ENCODE results near the gene PPP1R15B. TPM values are rescaled to one million over a fixed set of nuclear protein-coding genes. Genes with fewer than 3 reads are reported as not detected.
"Not testable (repeated sequence)": the region's sequence is repeated elsewhere in the genome, so short reads cannot be mapped to it uniquely, and the experiment has no call there.

PPP1R15B gene
- total RNA-seq, 2 experiments from 2014 or later: 76.0 to 76.1 TPM

DNA sequence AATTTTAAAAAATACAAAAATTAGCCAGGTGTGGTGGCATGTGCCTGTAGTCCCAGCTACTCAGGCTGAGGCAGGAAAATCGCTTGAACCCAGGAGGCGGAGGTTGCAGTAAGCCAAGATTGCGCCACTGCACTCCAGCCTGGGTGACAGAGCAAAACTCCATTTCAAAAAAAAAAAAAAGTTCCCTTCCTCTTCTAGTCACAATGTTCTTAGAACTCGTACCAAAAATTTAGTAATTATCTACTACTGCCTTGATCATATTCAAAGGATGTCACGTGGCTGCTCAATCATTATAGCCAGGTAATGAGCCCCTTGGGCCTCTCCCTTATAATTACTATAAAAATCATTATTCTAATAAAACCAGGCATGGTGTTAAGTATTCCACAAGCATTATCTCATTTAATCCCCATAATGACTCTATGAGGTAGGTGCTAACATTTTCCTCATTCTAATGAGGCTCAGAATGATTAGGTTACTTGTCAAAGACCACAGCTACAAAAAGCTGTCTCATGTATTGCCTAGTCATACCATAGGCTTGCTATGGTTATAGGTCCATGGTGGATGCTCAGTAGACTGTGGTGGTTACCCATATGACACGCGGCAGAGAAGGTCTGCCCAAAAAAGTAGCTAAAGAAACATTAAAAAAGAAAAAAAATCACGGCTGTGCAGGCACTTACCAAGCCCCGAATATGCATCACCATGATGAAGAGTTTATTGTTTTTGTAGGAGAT, 15.5 kb upstream of the PPP1R15B start:
- no peak overlapping the region for H3K4me3 Mint-ChIP-seq
- no peak overlapping the region for H3K27ac Mint-ChIP-seq
- no peaks in the 10 kb centered on the region for H3K4me1 Mint-ChIP-seq
- ChIA-PET POLR2A (no interaction called here), CTCF (interaction anchor here (0.7 to 16.6 kb wide), 4 partner anchors 10 to 73 kb away, joined by 3 to 370 read pairs (median 4); partner anchors contain the start of gene PIK3C2B)
- H3K36me3 Mint-ChIP-seq (ENCODE audit: low read depth): peaks cover 52% of the 10 kb centered on the region
- DNase-seq: no peak
- no peaks in the 10 kb centered on the region for H3K9me3 Mint-ChIP-seq
- no peaks in the 10 kb centered on the region for H3K27me3 Mint-ChIP-seq

- Mint-ChIP-seq H3K9me3 (no peaks in the 10 kb centered on the region), H3K4me1 (no peaks in the 10 kb centered on the region), H3K4me3 (no peak overlapping the region), H3K36me3 (ENCODE audit: low read depth) (peaks cover 45% of the 10 kb centered on the region), H3K27ac (no peak overlapping the region), H3K27me3 (no peaks in the 10 kb centered on the region)
- CTCF ChIA-PET: interaction anchor here (16.6 kb wide), 1 partner anchor 74 kb away, joined by 370 read pairs; the partner anchor contains the start of gene PIK3C2B
- no peak for DNase-seq
- POLR2A ChIA-PET: no interaction called here
Observed at GRCh38 chr1:204426474-204426873, 14.9 kb upstream of the PPP1R15B start.

- Mint-ChIP-seq H3K27ac (no peak overlapping the region), H3K4me1 (no peaks in the 10 kb centered on the region), H3K9me3 (no peaks in the 10 kb centered on the region), H3K36me3 (ENCODE audit: low read depth) (peaks cover 41% of the 10 kb centered on the region), H3K27me3 (no peaks in the 10 kb centered on the region), H3K4me3 (no peak overlapping the region)
- ChIA-PET POLR2A (no interaction called here), CTCF (interaction anchor here (16.6 kb wide), 1 partner anchor 74 kb away, joined by 370 read pairs; the partner anchor contains the start of gene PIK3C2B)
- DNase-seq: no peak
Observed at GRCh38 chr1:204426035-204426436, 14.4 kb upstream of the PPP1R15B start.

DNA sequence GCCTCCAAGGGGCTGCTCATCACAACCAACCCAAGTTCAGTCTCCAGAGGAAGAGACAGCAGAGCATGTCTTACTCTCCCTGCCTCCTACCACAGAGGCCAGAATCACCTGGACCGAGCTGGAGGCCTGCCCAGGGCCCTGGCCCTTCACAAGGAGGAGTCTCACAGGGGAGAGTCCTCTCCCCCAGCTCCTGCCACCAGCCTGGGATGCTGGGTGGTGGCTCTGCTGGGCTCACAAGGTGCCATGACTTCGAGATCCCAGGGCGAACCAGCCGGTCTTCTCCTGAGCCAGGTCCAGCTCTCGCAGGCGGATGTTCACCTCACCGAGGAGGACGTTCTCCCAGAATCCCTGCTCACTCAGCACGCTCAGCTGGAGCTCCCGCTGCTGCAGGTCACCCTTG, 13.0 kb upstream of the PPP1R15B start:
- ChIA-PET POLR2A (interaction anchor here (0.6 kb wide), 1 partner anchor 333 kb away, joined by 3 read pairs; no protein-coding TSS in a partner anchor), CTCF (interaction anchor here (1.1 to 16.6 kb wide), 2 partner anchors 65 to 76 kb away, joined by 3 to 370 read pairs; partner anchors contain the start of gene PIK3C2B)
- no peak overlapping the region for H3K4me3 Mint-ChIP-seq
- no peaks in the 10 kb centered on the region for H3K27me3 Mint-ChIP-seq
- peaks cover 4% of the 10 kb centered on the region for H3K4me1 Mint-ChIP-seq
- no peak for DNase-seq
- no peaks in the 10 kb centered on the region for H3K9me3 Mint-ChIP-seq
- no peak overlapping the region for H3K27ac Mint-ChIP-seq
- peaks cover 39% of the 10 kb centered on the region for H3K36me3 Mint-ChIP-seq (ENCODE audit: low read depth)

DNA sequence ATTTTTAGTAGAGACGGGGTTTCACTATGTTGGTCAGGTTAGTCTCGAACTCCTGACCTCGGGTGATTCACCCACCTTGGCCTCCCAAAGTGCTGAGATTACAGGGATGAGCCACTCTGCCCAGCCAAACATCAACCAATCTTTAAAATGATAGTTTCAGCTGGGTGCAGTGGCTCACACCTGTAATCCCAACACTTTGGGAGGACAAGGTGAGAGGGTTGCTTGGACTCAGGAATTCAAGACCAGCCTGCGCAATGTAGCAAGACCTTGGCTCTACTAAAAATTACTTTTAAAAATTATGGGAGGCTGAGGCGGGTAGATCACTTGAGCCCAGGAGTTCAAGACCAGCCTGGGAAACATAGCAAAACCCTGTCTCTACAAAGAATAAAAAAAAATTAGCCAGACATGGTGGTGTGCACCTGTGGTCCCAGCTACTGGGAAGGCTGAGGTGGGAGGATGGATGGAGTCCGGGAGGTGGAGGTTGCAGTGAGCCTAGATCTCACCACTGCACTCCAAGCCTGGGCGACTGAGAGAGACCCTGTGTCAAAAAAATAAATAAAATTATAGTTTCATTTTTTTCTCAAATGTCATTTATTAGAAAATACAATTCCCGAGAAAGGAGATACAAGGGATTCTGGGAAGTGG, 10.6 kb upstream of the PPP1R15B start:
- POLR2A ChIA-PET: not testable (repeated sequence)
- peaks cover 38% of the 10 kb centered on the region for H3K36me3 Mint-ChIP-seq (ENCODE audit: low read depth)
- CTCF ChIA-PET: interaction anchor here (0.9 to 2.4 kb wide), 4 partner anchors 9 to 81 kb away, joined by 3 to 12 read pairs (median 4); no protein-coding TSS in a partner anchor

DNA sequence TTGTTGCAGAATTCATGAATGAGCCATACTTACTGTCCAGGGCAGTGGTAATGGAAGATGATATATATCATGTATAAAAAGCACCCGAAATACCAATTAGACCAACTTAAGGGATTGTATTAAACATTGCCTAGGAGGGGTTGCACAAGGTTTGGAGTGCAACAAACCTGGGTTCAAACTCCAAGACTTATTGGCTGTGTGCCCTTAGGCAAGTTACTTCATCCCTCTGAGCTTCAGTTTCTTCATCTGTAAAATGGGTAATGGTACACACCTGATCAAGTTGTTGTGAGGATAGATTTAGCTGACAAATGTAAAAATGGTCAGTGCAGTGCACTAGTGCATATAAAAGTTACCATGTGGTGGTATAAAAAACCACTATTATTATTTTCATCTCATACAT, 9.8 kb upstream of the PPP1R15B start:
- POLR2A ChIA-PET: no interaction called here
- DNase-seq: no peak

More for the DNA sequence above, 10.6 kb upstream of the PPP1R15B start:
- H3K27me3 Mint-ChIP-seq, H3K9me3 Mint-ChIP-seq, DNase-seq, H3K4me3 Mint-ChIP-seq, H3K27ac Mint-ChIP-seq: not testable (repeated sequence)
- peaks cover 19% of the 10 kb centered on the region for H3K4me1 Mint-ChIP-seq

DNA sequence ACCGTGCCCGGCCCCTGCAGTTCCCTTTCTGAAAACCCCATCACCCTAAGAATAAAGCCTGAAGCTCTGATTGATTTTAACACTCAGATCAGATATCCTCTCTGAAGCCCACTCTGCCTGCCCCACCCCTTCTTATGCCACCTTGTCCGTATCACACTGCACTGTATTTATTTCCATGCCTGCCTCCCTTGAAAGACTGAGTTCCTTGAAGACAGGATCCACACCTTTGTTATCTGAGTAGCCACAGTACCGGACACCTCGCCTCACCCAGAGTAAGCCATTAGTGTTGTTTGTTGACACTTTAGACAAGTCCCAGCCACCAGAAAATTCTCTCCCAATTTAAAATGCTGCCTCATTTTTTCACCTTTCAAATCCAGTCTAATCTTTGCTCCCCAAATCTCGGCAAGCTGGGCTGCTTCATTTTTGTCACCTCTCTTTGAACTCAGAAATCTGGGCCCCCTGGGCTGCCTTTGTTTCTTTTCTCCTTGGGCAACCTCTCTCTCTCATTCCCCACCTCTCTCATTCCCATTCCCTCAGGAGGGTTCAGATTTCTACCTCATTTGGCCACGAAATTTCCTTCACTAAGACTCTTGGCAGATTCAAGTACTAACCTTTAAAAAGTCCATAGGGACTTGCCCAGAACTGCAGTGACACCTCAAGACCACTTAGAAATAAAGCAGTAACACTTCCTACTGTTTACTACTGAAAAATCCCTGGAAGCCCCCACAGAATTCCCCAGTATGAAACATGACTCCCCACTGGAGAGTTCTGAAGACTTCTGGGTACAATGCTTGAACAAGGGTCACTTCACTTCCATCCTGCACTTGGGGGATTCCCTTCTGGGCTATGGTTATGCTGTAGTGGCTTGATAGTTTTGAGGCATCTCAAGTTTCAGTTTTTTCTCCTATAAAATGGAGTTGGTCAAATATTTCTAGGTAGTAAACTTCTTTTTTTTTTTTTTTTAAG, 8.7 kb upstream of the PPP1R15B start:
- CTCF ChIA-PET: interaction anchor here (0.7 to 1.6 kb wide), 2 partner anchors 22 to 255 kb away, joined by 3 read pairs; no protein-coding TSS in a partner anchor
- DNase-seq: no peak
- POLR2A ChIA-PET: no interaction called here
- Mint-ChIP-seq H3K36me3 (ENCODE audit: low read depth) (peaks cover 24% of the 10 kb centered on the region), H3K27ac (no peak overlapping the region), H3K9me3 (no peaks in the 10 kb centered on the region), H3K4me1 (peaks cover 24% of the 10 kb centered on the region), H3K27me3 (no peaks in the 10 kb centered on the region), H3K4me3 (no peak overlapping the region)

More for the DNA sequence above, 9.8 kb upstream of the PPP1R15B start:
- CTCF ChIA-PET: interaction anchor here (0.7 to 2.4 kb wide), 4 partner anchors 9 to 561 kb away, joined by 3 to 12 read pairs (median 4); no protein-coding TSS in a partner anchor
- H3K36me3 Mint-ChIP-seq (ENCODE audit: low read depth): peaks cover 33% of the 10 kb centered on the region
- no peaks in the 10 kb centered on the region for H3K9me3 Mint-ChIP-seq
- no peak overlapping the region for H3K27ac Mint-ChIP-seq
- H3K4me3 Mint-ChIP-seq: no peak overlapping the region
- peaks cover 21% of the 10 kb centered on the region for H3K4me1 Mint-ChIP-seq
- H3K27me3 Mint-ChIP-seq: no peaks in the 10 kb centered on the region

GRCh38 chr1:204419064-204419403, 7.4 kb upstream of the PPP1R15B start:
- Mint-ChIP-seq H3K36me3 (ENCODE audit: low read depth) (peaks cover 20% of the 10 kb centered on the region), H3K27ac (no peak overlapping the region), H3K4me1 (peaks cover 28% of the 10 kb centered on the region), H3K27me3 (no peaks in the 10 kb centered on the region), H3K4me3 (no peak overlapping the region), H3K9me3 (no peaks in the 10 kb centered on the region)
- ChIA-PET CTCF (interaction anchor here (1.6 kb wide), 1 partner anchor 20 kb away, joined by 3 read pairs; no protein-coding TSS in a partner anchor), POLR2A (interaction anchor here (1.1 kb wide), 1 partner anchor 79 kb away, joined by 3 read pairs; no protein-coding TSS in a partner anchor)
- no peak for DNase-seq

GRCh38 chr1:204418174-204419063, 6.8 kb upstream of the PPP1R15B start:
- Mint-ChIP-seq H3K36me3 (ENCODE audit: low read depth) (peaks cover 16% of the 10 kb centered on the region), H3K4me3 (no peak overlapping the region), H3K4me1 (peaks cover 28% of the 10 kb centered on the region), H3K27me3 (no peaks in the 10 kb centered on the region), H3K9me3 (no peaks in the 10 kb centered on the region), H3K27ac (no peak overlapping the region)
- ChIA-PET CTCF (interaction anchor here (2.1 kb wide), 1 partner anchor 12 kb away, joined by 11 read pairs; no protein-coding TSS in a partner anchor), POLR2A (interaction anchor here (0.8 to 1.1 kb wide), 4 partner anchors 13 to 98 kb away, joined by 3 read pairs; partner anchors contain the start of genes MDM4 and PIK3C2B)
- DNase-seq: no peak

GRCh38 chr1:204417074-204417997, 5.7 kb upstream of the PPP1R15B start:
- POLR2A ChIA-PET: interaction anchor here (0.8 to 0.9 kb wide), 4 partner anchors 14 to 99 kb away, joined by 3 read pairs; partner anchors contain the start of genes MDM4 and PIK3C2B
- CTCF ChIA-PET: interaction anchor here (0.9 to 2.1 kb wide), 4 partner anchors 14 to 390 kb away, joined by 3 to 11 read pairs (median 6); no protein-coding TSS in a partner anchor
- peaks cover 11% of the 10 kb centered on the region for H3K36me3 Mint-ChIP-seq (ENCODE audit: low read depth)
- H3K4me1 Mint-ChIP-seq: peaks cover 34% of the 10 kb centered on the region
- H3K9me3 Mint-ChIP-seq: no peaks in the 10 kb centered on the region
- H3K27me3 Mint-ChIP-seq: no peaks in the 10 kb centered on the region
- no peak for DNase-seq
- no peak overlapping the region for H3K27ac Mint-ChIP-seq
- H3K4me3 Mint-ChIP-seq: no peak overlapping the region

All from activated CD4-positive, alpha-beta memory T cell treated with anti-CD3 and anti-CD28 coated beads, Interleukin-2, amount 10 ng/mL, durations not matched to agents 7 days and 5 days (primary cell).